Measurements from ENCODE around the gene RPS19.

Gene RPS19

DNA sequence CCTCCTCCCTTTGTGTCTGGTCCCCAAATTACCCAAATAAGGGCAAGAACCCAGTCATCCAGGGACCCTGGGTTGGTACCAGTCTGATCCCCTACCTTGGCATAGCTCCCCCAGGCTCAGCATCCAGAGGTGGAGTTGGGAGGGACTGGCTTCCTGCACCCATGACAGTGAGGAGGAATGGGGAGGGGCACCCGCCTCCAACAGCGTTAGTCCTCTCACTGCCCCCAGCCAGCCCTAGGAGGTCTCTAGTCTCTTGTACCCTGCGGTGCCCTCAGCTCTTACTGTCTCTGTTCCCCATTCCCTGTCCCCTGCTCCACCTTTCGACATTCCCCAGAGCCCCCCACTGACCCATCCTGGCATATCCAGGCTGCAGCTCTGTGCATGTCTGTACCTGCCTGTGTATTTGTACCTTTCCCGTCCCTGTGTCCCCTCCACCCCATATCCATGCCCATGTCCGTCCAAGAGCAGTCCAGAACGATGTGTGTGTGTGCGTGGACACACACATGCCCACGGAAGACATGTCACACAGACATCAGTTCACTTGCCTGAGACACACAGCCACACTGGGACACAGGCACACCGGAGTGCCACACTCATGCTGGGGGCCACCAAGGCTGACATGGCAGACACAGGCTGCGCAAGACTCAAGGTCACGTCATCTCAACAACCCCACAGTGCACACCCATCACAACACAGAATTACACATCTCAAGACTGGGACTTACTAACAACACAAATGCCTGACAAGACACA lies 50.4 kb downstream of the RPS19 start:
- Histone ChIP-seq H3F3A (ENCODE audit: control insufficient read depth, insufficient read depth) (peaks cover 8% of the 10 kb centered on the region), H3K4me2 (ENCODE audit: low read length) (no peak overlapping the region), H3K27ac (ENCODE audit: low read depth, low read length) (no peak overlapping the region), H4K20me1 (ENCODE audit: control insufficient read depth, insufficient read depth, low read depth, low read length) (no peaks in the 10 kb centered on the region), H3K79me2 (ENCODE audit: control insufficient read depth, low read length) (no peaks in the 10 kb centered on the region), H3K9me3 (ENCODE audit: control insufficient read depth, insufficient read depth, low read length) (no peaks in the 10 kb centered on the region), H3K27me3 (ENCODE audit: control insufficient read depth, low read length) (peaks cover 16% of the 10 kb centered on the region), H3K36me3 (ENCODE audit: control insufficient read depth, low read length) (peaks cover 18% of the 10 kb centered on the region), H3K4me1 (ENCODE audit: control insufficient read depth, low read length) (peaks cover 19% of the 10 kb centered on the region), H3K9me2 (replicated peaks; ENCODE audit: control insufficient read depth, low read length) (no peaks in the 10 kb centered on the region), H3K4me3 (ENCODE audit: low read length) (no peak overlapping the region)
- TF ChIP-seq EZH2phosphoT487 (IDR thresholded peaks at IDR 0.05; ENCODE audit: borderline replicate concordance, low read length), result no peak
- TF ChIP-seq, protein P1, sequence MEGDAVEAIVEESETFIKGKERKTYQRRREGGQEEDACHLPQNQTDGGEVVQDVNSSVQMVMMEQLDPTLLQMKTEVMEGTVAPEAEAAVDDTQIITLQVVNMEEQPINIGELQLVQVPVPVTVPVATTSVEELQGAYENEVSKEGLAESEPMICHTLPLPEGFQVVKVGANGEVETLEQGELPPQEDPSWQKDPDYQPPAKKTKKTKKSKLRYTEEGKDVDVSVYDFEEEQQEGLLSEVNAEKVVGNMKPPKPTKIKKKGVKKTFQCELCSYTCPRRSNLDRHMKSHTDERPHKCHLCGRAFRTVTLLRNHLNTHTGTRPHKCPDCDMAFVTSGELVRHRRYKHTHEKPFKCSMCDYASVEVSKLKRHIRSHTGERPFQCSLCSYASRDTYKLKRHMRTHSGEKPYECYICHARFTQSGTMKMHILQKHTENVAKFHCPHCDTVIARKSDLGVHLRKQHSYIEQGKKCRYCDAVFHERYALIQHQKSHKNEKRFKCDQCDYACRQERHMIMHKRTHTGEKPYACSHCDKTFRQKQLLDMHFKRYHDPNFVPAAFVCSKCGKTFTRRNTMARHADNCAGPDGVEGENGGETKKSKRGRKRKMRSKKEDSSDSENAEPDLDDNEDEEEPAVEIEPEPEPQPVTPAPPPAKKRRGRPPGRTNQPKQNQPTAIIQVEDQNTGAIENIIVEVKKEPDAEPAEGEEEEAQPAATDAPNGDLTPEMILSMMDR (IDR thresholded peaks at IDR 0.05; ENCODE audit: low read depth, low read length, poor library complexity, severe bottlenecking), result no peak

GRCh38 chr19:41910992-41911888 lies 51.2 kb downstream of the RPS19 start:
- H3K9me2 ChIP-seq (replicated peaks; ENCODE audit: control insufficient read depth, low read length), result no peaks in the 10 kb centered on the region
- H3K79me2 ChIP-seq (ENCODE audit: control insufficient read depth, low read length), result no peaks in the 10 kb centered on the region
- H4K20me1 ChIP-seq (ENCODE audit: control insufficient read depth, insufficient read depth, low read depth, low read length), result peaks cover 3% of the 10 kb centered on the region; the same call in 1 of the 2 replicates
- H3K36me3 ChIP-seq (ENCODE audit: control insufficient read depth, low read length), result peaks cover 9% of the 10 kb centered on the region
- no peak for TF ChIP-seq EZH2phosphoT487 (IDR thresholded peaks at IDR 0.05; ENCODE audit: borderline replicate concordance, low read length)
- TF ChIP-seq, protein P1 (IDR thresholded peaks at IDR 0.05; ENCODE audit: low read depth, low read length, poor library complexity, severe bottlenecking), result no peak
- H3K9me3 ChIP-seq (ENCODE audit: control insufficient read depth, insufficient read depth, low read length), result no peaks in the 10 kb centered on the region
- peaks cover 19% of the 10 kb centered on the region for H3K4me1 ChIP-seq (ENCODE audit: control insufficient read depth, low read length)
- no peak overlapping the region for H3K27ac ChIP-seq (ENCODE audit: low read depth, low read length)
- peaks cover 8% of the 10 kb centered on the region for H3F3A ChIP-seq (ENCODE audit: control insufficient read depth, insufficient read depth)
- 0 out of 2 replicates have a peak overlapping the region, but pooled peaks have one; percentile 6 for H3K4me2 ChIP-seq (ENCODE audit: low read length)
- no peak overlapping the region for H3K4me3 ChIP-seq (ENCODE audit: low read length)
- H3K27me3 ChIP-seq (ENCODE audit: control insufficient read depth, low read length), result peaks cover 23% of the 10 kb centered on the region

- Histone ChIP-seq H3K27ac (ENCODE audit: low read depth, low read length) (no peak overlapping the region), H4K20me1 (ENCODE audit: control insufficient read depth, insufficient read depth, low read depth, low read length) (peaks cover 3% of the 10 kb centered on the region; the same call in 1 of the 2 replicates), H3K36me3 (ENCODE audit: control insufficient read depth, low read length) (peaks cover under 1% of the 10 kb centered on the region), H3K27me3 (ENCODE audit: control insufficient read depth, low read length) (peaks cover 24% of the 10 kb centered on the region), H3K4me2 (ENCODE audit: low read length) (peak overlapping the region; percentile 17; the same call in 1 of the 2 replicates), H3K9me3 (ENCODE audit: control insufficient read depth, insufficient read depth, low read length) (no peaks in the 10 kb centered on the region), H3F3A (ENCODE audit: control insufficient read depth, insufficient read depth) (peaks cover 8% of the 10 kb centered on the region), H3K9me2 (replicated peaks; ENCODE audit: control insufficient read depth, low read length) (no peaks in the 10 kb centered on the region), H3K4me1 (ENCODE audit: control insufficient read depth, low read length) (peaks cover 19% of the 10 kb centered on the region), H3K79me2 (ENCODE audit: control insufficient read depth, low read length) (peaks cover 5% of the 10 kb centered on the region; the same call in 1 of the 2 replicates), H3K4me3 (ENCODE audit: low read length) (no peak overlapping the region)
- TF ChIP-seq, protein P1 (IDR thresholded peaks at IDR 0.05; ENCODE audit: low read depth, low read length, poor library complexity, severe bottlenecking), result no peak
- TF ChIP-seq EZH2phosphoT487 (IDR thresholded peaks at IDR 0.05; ENCODE audit: borderline replicate concordance, low read length), result no peak
Measured at GRCh38 chr19:41911889-41912731, 52.1 kb downstream of the RPS19 start.

All from DOHH2 (cell line).